ENCODE data around the gene CDKN2C. TPM values are rescaled to one million over a fixed set of nuclear protein-coding genes. Genes with fewer than 3 reads are reported as not detected.

Gene CDKN2C
- total RNA-seq, 1 donor from 2014 or later = 22.8 TPM

DNA sequence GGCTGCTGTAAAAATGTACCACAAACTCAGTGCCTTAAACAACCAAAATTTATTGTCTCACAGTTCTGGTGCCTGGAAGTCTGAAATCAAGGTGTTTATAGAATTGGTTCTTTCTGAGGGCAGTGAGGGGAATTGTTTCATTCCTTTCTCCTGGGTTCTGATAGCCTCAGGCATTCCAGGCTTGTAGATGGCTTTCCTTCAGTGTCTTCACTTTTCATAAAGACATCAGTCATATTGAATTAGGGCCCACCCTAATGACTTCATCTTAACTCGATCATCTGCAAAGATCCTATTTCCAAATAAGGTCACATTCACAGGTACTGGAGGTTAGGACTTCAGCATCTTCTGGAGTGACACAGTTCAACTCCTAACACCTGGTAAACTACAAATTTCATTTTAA lies 15.0 kb downstream of the CDKN2C start:
- no peak for TF ChIP-seq POLR2A (IDR thresholded peaks at IDR 0.05)
- TF ChIP-seq, protein P1, sequence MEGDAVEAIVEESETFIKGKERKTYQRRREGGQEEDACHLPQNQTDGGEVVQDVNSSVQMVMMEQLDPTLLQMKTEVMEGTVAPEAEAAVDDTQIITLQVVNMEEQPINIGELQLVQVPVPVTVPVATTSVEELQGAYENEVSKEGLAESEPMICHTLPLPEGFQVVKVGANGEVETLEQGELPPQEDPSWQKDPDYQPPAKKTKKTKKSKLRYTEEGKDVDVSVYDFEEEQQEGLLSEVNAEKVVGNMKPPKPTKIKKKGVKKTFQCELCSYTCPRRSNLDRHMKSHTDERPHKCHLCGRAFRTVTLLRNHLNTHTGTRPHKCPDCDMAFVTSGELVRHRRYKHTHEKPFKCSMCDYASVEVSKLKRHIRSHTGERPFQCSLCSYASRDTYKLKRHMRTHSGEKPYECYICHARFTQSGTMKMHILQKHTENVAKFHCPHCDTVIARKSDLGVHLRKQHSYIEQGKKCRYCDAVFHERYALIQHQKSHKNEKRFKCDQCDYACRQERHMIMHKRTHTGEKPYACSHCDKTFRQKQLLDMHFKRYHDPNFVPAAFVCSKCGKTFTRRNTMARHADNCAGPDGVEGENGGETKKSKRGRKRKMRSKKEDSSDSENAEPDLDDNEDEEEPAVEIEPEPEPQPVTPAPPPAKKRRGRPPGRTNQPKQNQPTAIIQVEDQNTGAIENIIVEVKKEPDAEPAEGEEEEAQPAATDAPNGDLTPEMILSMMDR (IDR thresholded peaks at IDR 0.05) = no peak
- no peak for TF ChIP-seq POLR2AphosphoS5 (IDR thresholded peaks at IDR 0.05; ENCODE audit: insufficient read depth in 1 of 2, low read depth in 1 of 2)
- no peaks in the 10 kb centered on the region for H3K36me3 ChIP-seq
- intact Hi-C loops (cut with DNase I) = no loop called here
- H3K27me3 ChIP-seq = no peaks in the 10 kb centered on the region
- no peak for DNase-seq (ENCODE audit: extremely low spot score in 2 of 2)
- H3K4me1 ChIP-seq = no peaks in the 10 kb centered on the region
- peak overlapping the region; percentile 1 for H3K27ac ChIP-seq
- no peaks in the 10 kb centered on the region for H3K9me3 ChIP-seq
- no peak overlapping the region for H3K4me3 ChIP-seq

GRCh38 chr1:50986653-50987052 lies 16.6 kb downstream of the CDKN2C start:
- TF ChIP-seq POLR2AphosphoS5 (IDR thresholded peaks at IDR 0.05; ENCODE audit: insufficient read depth in 1 of 2, low read depth in 1 of 2) = no peak
- TF ChIP-seq, protein P1 (IDR thresholded peaks at IDR 0.05) = no peak
- TF ChIP-seq POLR2A (IDR thresholded peaks at IDR 0.05) = no peak
- Histone ChIP-seq H3K36me3 (no peaks in the 10 kb centered on the region), H3K27ac (no peak overlapping the region), H3K4me3 (no peak overlapping the region), H3K4me1 (no peaks in the 10 kb centered on the region), H3K9me3 (no peaks in the 10 kb centered on the region), H3K27me3 (no peaks in the 10 kb centered on the region)
- intact Hi-C loops (cut with DNase I) = no loop called here
- no peak for DNase-seq (ENCODE audit: extremely low spot score in 2 of 2)

DNA sequence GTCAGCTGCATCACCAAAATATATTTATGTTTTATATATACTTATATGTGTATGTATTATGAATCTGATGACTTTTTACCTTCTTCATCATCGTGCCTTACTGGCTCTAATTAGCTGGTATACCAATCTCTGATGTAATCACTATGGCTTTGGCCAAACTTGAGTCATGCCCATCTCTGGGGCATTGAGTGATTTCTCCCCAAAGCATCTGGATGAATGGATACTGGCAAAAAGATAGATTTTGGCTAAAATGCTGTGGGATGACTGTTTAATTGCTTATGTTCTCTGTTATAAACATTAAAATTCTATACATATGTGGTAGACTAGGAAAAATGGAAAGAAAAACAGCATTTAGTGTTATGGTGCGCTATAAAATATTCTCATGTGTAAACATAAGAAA lies 19.6 kb downstream of the CDKN2C start:
- Histone ChIP-seq H3K4me3 (no peak overlapping the region), H3K9me3 (no peaks in the 10 kb centered on the region), H3K27me3 (no peaks in the 10 kb centered on the region), H3K4me1 (no peaks in the 10 kb centered on the region), H3K36me3 (no peaks in the 10 kb centered on the region), H3K27ac (no peak overlapping the region)
- no peak for DNase-seq (ENCODE audit: extremely low spot score in 2 of 2)
- TF ChIP-seq POLR2A (IDR thresholded peaks at IDR 0.05) = no peak
- TF ChIP-seq POLR2AphosphoS5 (IDR thresholded peaks at IDR 0.05; ENCODE audit: insufficient read depth in 1 of 2, low read depth in 1 of 2) = no peak
- TF ChIP-seq, protein P1 (IDR thresholded peaks at IDR 0.05) = no peak
- intact Hi-C loops (cut with DNase I) = no loop called here

GRCh38 chr1:50992532-50993318 lies 22.7 kb downstream of the CDKN2C start:
- H3K27ac ChIP-seq = no peak overlapping the region
- intact Hi-C loops (cut with DNase I) = no loop called here
- no peaks in the 10 kb centered on the region for H3K9me3 ChIP-seq
- no peaks in the 10 kb centered on the region for H3K36me3 ChIP-seq
- DNase-seq (ENCODE audit: extremely low spot score in 2 of 2) = no peak
- H3K4me1 ChIP-seq = no peaks in the 10 kb centered on the region
- H3K4me3 ChIP-seq = no peak overlapping the region
- TF ChIP-seq POLR2AphosphoS5 (IDR thresholded peaks at IDR 0.05; ENCODE audit: insufficient read depth in 1 of 2, low read depth in 1 of 2) (no peak), POLR2A (IDR thresholded peaks at IDR 0.05) (no peak)
- TF ChIP-seq, protein P1 (IDR thresholded peaks at IDR 0.05) = no peak
- H3K27me3 ChIP-seq = no peaks in the 10 kb centered on the region

GRCh38 chr1:50993645-50994044 lies 23.6 kb downstream of the CDKN2C start:
- no peak for DNase-seq (ENCODE audit: extremely low spot score in 2 of 2)
- intact Hi-C loops (cut with DNase I) = no loop called here
- Histone ChIP-seq H3K4me1 (no peaks in the 10 kb centered on the region), H3K9me3 (no peaks in the 10 kb centered on the region), H3K4me3 (no peak overlapping the region), H3K36me3 (no peaks in the 10 kb centered on the region), H3K27me3 (no peaks in the 10 kb centered on the region), H3K27ac (no peak overlapping the region)
- TF ChIP-seq POLR2A (IDR thresholded peaks at IDR 0.05) (no peak), POLR2AphosphoS5 (IDR thresholded peaks at IDR 0.05; ENCODE audit: insufficient read depth in 1 of 2, low read depth in 1 of 2) (no peak)

Measured in vagina (tissue), 2 donors.